Activated CD8-positive, alpha-beta T cell treated with anti-CD3 and anti-CD28 coated beads, Interleukin-2, amount 10 ng/mL, durations not matched to agents 7 days and 5 days (primary cell): ENCODE measurements around the gene MYCBP2. TPM values are rescaled to one million over a fixed set of nuclear protein-coding genes. Genes with fewer than 3 reads are reported as not detected.

ENCODE experiments used
- ATAC-seq: fragments of 150-1000 bp; cut with Tn5 transposase; one replicate; pipeline ENCODE4 v1.10.0; 2021; ENCODE audit warnings: moderate library complexity
- CTCF ChIA-PET: fragments of 350-600 bp; sonication (Branson Sonifier 250); formaldehyde crosslinking; loops from one replicate; lab custom pipeline; 2021; ENCODE audit warnings: antibody characterized with exemption; lab: Charles Lee
- POLR2A ChIA-PET: fragments of 350-600 bp; sonication (Branson Sonifier 250); formaldehyde crosslinking; loops from one replicate; lab custom pipeline; 2021; ENCODE audit warnings: antibody characterized with exemption; lab: Charles Lee
- DNase-seq: peaks from one replicate; pipeline ENCODE4 v3.0.0-alpha.2; 2020
- H3K27ac Mint-ChIP-seq: one replicate; pipeline ENCODE4 v1.8.0; 2021; ENCODE audit warnings: mild to moderate bottlenecking, mixed read lengths
- H3K27me3 Mint-ChIP-seq: one replicate; pipeline ENCODE4 v1.8.0; 2021; ENCODE audit warnings: low read depth, mixed read lengths
- H3K36me3 Mint-ChIP-seq: one replicate; pipeline ENCODE4 v1.8.0; 2021; ENCODE audit warnings: low read depth, mixed read lengths
- H3K4me1 Mint-ChIP-seq: one replicate; pipeline ENCODE4 v1.8.0; 2021; ENCODE audit warnings: low read depth, mixed read lengths
- H3K4me3 Mint-ChIP-seq: one replicate; pipeline ENCODE4 v1.8.0; 2021; ENCODE audit warnings: mild to moderate bottlenecking, mixed read lengths
- H3K9me3 Mint-ChIP-seq: one replicate; pipeline ENCODE4 v1.8.0; 2022; ENCODE audit warnings: mixed read lengths; ENCODE audit not compliant: insufficient read depth
- total RNA-seq, 2 experiments: library from RNA; stranded (reverse); gene quantifications; one replicate each; pipeline ENCODE4 v1.2.3, GENCODE V29; 2021

MYCBP2 gene
- total RNA-seq, 2 experiments from 2014 or later: 107 to 109 TPM

DNA sequence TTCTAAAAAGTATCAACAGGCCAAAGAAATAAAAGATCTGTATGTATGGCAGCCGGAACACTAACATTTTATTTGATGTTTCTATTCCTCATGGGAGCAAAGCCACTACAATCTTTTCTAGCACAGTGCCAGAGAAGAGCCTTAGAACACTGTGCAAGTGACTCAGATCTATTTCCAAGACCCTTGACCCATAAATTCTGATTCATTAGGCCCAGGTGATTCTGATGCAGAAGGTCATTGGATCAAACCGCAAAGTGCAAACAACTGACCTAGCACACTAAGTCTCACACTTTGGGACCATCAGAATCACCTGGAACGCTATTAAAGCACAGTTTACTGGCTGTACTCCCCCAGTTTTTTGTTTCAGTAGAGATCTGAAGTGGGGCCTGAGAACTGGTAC, 87.6 kb downstream of the MYCBP2 start:
- DNase-seq (no peak), ATAC-seq (no peak)
- Mint-ChIP-seq H3K27me3 (no peaks in the 10 kb centered on the region), H3K36me3 (peaks cover 25% of the 10 kb centered on the region), H3K4me3 (no peak overlapping the region), H3K9me3 (no peaks in the 10 kb centered on the region), H3K4me1 (peaks cover 4% of the 10 kb centered on the region), H3K27ac (no peak overlapping the region)
- POLR2A ChIA-PET: no interaction called here
- CTCF ChIA-PET: no interaction called here

DNA sequence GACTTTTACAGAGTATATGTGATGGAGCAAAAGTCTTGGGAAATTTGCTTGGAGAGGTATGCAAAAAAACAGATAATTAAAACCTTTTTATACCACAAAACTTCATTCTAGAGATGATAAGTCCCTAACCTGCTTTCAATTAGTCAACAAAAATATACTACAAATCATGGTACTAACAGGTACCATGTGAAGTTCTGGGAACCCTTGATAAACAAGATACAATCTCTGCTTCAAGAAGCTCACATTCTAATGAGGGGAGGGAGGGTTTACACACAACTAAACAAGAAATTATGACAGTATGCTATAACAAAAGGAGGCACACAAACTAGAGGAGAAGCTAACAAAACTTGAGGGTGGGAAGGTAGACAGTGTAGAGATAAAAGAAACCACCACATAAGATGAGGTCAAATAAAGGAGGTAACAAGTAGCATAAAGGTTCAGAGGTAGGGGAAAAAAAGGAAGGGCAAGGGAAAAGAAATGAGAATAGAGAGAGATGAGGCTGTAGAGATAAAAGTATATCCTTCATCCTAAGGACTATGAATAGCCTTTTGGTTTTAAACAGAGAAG, 91.4 kb downstream of the MYCBP2 start:
- DNase-seq: no peak
- Mint-ChIP-seq H3K4me1 (peaks cover 8% of the 10 kb centered on the region), H3K27me3 (no peaks in the 10 kb centered on the region), H3K27ac (no peak overlapping the region), H3K36me3 (peaks cover 23% of the 10 kb centered on the region), H3K4me3 (no peak overlapping the region), H3K9me3 (no peaks in the 10 kb centered on the region)
- POLR2A ChIA-PET: no interaction called here
- ATAC-seq: no peak
- CTCF ChIA-PET: no interaction called here

DNA sequence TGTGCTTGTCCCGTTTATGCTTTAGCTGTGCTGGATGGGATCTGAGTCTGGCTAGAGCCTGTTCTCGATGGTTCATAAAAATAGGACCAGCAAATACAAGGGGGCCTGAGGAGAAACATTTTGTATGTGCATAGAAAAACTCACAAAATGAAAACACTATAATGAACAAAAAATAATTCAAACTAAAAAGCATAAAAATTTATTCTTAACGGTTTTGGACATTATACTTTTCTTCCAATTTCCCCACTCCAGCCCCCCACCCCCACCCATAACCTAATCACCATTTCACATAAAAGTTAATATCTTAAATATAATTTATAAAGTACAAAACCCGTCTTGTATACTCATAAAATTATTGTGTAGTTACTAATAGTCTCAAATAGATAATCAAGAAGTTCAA, 93.7 kb downstream of the MYCBP2 start:
- ChIA-PET POLR2A (no interaction called here), CTCF (no interaction called here)
- ATAC-seq (no peak), DNase-seq (no peak)
- H3K4me3 Mint-ChIP-seq: no peak overlapping the region
- peaks cover 10% of the 10 kb centered on the region for H3K4me1 Mint-ChIP-seq
- H3K27ac Mint-ChIP-seq: no peak overlapping the region
- peaks cover 18% of the 10 kb centered on the region for H3K36me3 Mint-ChIP-seq
- no peaks in the 10 kb centered on the region for H3K9me3 Mint-ChIP-seq
- H3K27me3 Mint-ChIP-seq: no peaks in the 10 kb centered on the region

DNA sequence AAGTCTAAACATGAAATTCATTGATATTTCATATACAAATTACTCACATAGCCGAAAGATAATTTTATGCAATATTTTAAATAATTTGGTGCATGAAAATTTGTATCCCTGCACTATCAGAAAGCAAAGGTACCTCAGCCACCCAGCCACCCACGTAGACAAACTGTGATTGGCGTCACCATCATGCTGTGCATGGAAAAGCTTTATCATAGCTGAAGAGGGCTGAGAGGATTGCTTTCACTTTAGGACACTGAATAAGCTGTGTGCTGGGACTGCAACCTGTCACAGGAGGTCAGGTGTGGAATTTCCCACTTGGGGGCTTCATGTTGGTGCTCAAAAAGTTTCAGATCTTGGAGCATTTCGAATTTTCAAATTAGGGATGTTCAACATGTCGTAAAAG, 96.3 kb downstream of the MYCBP2 start:
- Mint-ChIP-seq H3K27me3 (no peaks in the 10 kb centered on the region), H3K36me3 (peaks cover 24% of the 10 kb centered on the region), H3K4me1 (peaks cover 16% of the 10 kb centered on the region), H3K4me3 (no peak overlapping the region), H3K27ac (no peak overlapping the region), H3K9me3 (no peaks in the 10 kb centered on the region)
- DNase-seq: no peak
- no peak for ATAC-seq
- CTCF ChIA-PET: interaction anchor here (1.5 kb wide), 1 partner anchor 12 kb away, joined by 4 read pairs; no protein-coding TSS in a partner anchor
- POLR2A ChIA-PET: no interaction called here

DNA sequence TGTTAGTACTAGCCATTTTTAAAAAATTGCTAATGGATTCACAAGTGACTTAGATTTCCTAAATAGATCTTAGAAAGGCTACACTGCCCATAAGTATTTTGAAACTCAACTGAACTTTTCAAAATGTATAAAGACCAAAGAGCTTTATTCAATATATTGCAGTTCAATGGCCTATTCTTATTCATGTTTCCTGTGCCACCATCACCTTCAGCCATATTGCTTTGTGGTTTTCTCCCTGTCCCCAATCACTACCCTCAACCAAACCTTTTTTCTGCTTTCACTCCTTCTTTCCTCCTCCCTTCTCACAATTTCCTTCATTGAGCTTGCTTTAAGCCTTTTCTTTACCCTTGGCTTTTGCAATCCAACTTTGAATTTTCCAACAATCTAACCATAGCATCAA, 100.9 kb downstream of the MYCBP2 start:
- no peak for ATAC-seq
- ChIA-PET POLR2A (interaction anchor here (1.2 kb wide), 1 partner anchor 104 kb away, joined by 3 read pairs; no protein-coding TSS in a partner anchor), CTCF (no interaction called here)
- peaks cover 15% of the 10 kb centered on the region for H3K4me1 Mint-ChIP-seq
- no peak overlapping the region for H3K27ac Mint-ChIP-seq
- no peaks in the 10 kb centered on the region for H3K27me3 Mint-ChIP-seq
- no peaks in the 10 kb centered on the region for H3K9me3 Mint-ChIP-seq
- H3K4me3 Mint-ChIP-seq: no peak overlapping the region
- DNase-seq: no peak
- H3K36me3 Mint-ChIP-seq: peaks cover 43% of the 10 kb centered on the region

DNA sequence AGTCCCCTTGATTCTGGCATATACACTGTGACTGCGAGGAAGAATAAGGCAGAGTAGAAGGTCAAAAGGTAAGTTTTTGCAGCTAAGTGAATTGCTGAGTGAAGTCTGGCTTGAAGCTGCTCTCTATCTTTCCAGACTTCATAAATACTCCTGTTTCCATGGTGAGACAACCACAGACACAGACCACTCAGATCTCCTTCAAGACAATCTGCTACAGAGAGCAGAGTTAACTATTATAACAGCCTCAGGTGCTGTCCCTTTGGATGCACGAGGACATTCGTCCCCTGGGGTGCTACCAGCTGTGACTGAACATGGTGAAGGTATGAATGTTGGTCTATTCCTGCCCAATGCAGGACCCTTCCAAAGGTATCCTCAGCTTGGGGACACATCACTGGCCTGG, 104.0 kb downstream of the MYCBP2 start:
- Mint-ChIP-seq H3K36me3 (peaks cover 42% of the 10 kb centered on the region), H3K27ac (no peak overlapping the region), H3K27me3 (no peaks in the 10 kb centered on the region), H3K4me1 (peaks cover 9% of the 10 kb centered on the region), H3K9me3 (no peaks in the 10 kb centered on the region), H3K4me3 (no peak overlapping the region)
- DNase-seq: no peak
- ATAC-seq: no peak
- ChIA-PET CTCF (no interaction called here), POLR2A (no interaction called here)

DNA sequence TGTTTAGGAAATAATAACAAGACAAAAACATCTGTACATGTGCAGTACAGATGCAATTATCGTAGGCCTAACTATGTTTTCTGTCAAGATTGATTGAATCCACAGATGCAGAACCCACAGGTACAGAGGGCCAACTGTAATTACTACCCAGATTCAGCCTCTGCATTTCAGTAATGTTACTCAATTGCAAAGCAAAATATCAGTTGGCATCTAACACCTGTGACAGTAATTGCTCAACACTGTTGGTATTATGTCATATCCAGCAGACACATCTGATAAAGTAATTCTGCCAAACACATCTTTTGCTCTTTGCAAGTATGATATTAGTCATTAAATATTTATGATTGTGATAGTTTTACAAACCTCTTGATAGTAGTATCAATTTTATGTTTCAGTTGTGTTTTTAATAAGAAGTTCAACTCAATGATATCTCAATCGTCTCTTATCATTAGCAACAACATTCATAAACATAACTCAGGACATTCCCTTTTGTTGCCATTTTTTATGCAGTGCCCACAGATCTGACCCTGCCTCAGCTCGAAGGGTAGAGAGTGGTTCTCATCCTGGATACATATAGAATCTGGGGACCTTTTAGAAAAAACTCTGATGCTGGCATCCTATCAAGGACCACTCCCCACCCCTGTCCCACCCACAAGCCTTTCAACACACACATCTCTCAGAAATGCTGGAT, 104.7 kb downstream of the MYCBP2 start:
- CTCF ChIA-PET: no interaction called here
- Mint-ChIP-seq H3K27me3 (no peaks in the 10 kb centered on the region), H3K4me3 (no peak overlapping the region), H3K27ac (no peak overlapping the region), H3K36me3 (peaks cover 43% of the 10 kb centered on the region), H3K9me3 (no peaks in the 10 kb centered on the region), H3K4me1 (peaks cover 9% of the 10 kb centered on the region)
- POLR2A ChIA-PET: no interaction called here
- DNase-seq (no peak), ATAC-seq (no peak)

DNA sequence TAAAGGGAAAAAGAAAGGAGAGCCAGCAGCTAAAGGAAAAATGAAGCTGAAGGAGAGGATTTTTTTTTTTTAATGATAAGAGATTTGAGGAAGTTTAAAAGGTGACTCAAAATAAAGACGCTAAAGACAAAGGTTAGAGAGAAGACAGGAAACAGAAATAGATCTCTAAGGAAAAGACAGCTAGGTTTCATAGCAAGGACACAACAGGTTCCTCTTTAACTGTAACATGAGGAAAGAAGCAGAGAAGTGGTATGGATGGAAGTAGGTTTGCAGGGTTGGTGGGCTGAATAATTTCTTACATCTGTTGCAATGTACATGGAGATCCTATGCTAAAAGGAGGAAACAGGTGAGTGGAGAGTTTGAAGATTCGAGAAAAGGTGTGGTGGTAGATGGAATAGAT, 107.5 kb downstream of the MYCBP2 start:
- ATAC-seq: no peak
- Mint-ChIP-seq H3K27ac (no peak overlapping the region), H3K36me3 (peaks cover 47% of the 10 kb centered on the region), H3K27me3 (no peaks in the 10 kb centered on the region), H3K4me3 (no peak overlapping the region), H3K9me3 (no peaks in the 10 kb centered on the region), H3K4me1 (no peaks in the 10 kb centered on the region)
- DNase-seq: no peak
- ChIA-PET CTCF (interaction anchor here (0.9 to 1.5 kb wide), 4 partner anchors 9 to 259 kb away, joined by 3 to 6 read pairs (median 4); no protein-coding TSS in a partner anchor), POLR2A (interaction anchor here (0.8 kb wide), 2 partner anchors 9 to 193 kb away, joined by 4 to 5 read pairs; no protein-coding TSS in a partner anchor)

DNA sequence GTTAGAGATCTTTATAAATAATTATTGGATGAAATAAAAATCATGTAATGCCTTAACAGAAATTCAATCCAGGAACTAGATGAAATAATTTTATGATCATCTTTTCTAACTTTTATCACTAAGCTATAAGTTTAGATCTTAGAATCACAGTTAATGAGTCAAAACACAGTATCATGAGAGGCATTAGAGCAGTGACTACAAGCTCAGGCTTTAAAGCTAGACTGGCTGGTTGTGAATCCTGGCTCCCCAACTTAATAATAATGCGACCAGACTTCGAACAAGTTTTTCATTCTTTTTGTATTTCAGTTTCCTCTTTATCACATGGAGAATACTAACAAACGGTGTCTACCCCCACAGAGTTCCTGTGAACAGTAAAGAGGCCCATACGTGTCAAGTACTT, 108.6 kb downstream of the MYCBP2 start:
- ChIA-PET CTCF (interaction anchor here (1.4 to 1.5 kb wide), 2 partner anchors 13 to 260 kb away, joined by 4 to 6 read pairs; no protein-coding TSS in a partner anchor), POLR2A (interaction anchor here (0.8 kb wide), 1 partner anchor 192 kb away, joined by 4 read pairs; no protein-coding TSS in a partner anchor)
- DNase-seq (no peak), ATAC-seq (no peak)
- Mint-ChIP-seq H3K4me3 (no peak overlapping the region), H3K4me1 (no peaks in the 10 kb centered on the region), H3K27ac (no peak overlapping the region), H3K9me3 (no peaks in the 10 kb centered on the region), H3K27me3 (no peaks in the 10 kb centered on the region), H3K36me3 (peaks cover 48% of the 10 kb centered on the region)

DNA sequence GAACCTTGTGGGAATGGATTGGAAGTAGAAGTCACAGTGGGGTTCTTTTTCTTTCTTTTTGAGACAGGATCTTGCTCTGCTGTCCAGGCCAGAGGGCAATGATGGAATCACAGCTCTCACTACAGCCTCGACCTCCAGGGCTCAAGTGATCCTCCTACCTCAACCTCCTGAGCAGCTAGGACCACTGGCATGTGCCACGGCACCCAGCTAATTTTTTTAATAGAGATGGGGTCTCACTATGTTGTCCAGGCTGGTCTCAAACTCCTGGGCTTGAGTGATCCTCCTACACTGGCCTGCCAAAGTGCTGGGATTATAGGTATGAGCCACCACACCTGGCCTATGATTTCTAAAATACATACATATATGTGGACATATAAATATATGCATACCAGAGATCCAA, 111.4 kb downstream of the MYCBP2 start:
- DNase-seq (no peak), ATAC-seq (no peak)
- ChIA-PET CTCF (no interaction called here), POLR2A (no interaction called here)
- no peak overlapping the region for H3K27ac Mint-ChIP-seq
- H3K4me1 Mint-ChIP-seq: no peaks in the 10 kb centered on the region
- no peaks in the 10 kb centered on the region for H3K9me3 Mint-ChIP-seq
- no peaks in the 10 kb centered on the region for H3K27me3 Mint-ChIP-seq
- H3K36me3 Mint-ChIP-seq: peaks cover 39% of the 10 kb centered on the region
- H3K4me3 Mint-ChIP-seq: no peak overlapping the region

DNA sequence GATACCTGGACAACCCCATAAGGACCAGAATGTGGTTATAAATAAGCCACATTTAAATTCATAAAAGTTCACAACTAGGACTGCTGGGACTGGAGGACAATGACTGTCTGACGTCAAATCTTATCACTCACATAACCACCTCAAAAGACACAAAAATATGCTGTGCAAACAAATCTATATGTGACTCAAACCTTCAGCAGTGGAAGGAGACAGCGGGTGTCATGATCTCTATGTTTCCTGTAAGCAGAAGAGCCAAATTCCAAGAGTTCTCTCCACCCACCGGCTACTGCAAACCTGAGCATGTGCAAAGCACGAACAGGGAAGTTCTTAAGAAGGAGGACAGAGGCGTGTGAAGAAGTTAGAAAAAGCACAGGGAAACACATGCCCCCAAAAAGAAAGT, 113.2 kb downstream of the MYCBP2 start:
- Mint-ChIP-seq H3K27ac (no peak overlapping the region), H3K36me3 (peaks cover 45% of the 10 kb centered on the region), H3K27me3 (no peaks in the 10 kb centered on the region), H3K9me3 (no peaks in the 10 kb centered on the region), H3K4me3 (no peak overlapping the region), H3K4me1 (peaks cover 2% of the 10 kb centered on the region)
- DNase-seq (no peak), ATAC-seq (no peak)
- POLR2A ChIA-PET: no interaction called here
- CTCF ChIA-PET: no interaction called here

DNA sequence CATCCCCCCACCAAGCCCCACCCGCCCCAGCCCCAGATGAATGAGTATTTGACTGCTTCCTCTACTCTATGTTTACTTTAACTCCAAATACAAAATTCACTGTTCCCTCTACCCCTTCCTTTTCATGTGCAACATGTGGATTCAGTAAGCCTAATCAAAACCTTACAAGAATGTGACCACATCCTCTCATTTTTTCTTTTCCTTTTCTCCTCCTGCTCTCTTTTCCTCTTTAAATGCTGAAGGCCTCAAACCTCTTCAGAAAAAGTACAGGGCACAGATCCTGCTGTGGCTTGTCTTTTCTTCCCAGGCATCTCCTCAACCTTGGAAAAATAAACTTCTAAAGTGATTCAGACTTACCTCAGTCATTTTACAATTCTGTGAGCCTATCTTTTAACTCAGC, 119.0 kb downstream of the MYCBP2 start:
- Mint-ChIP-seq H3K36me3 (peaks cover 43% of the 10 kb centered on the region), H3K27ac (peak overlapping the region; percentile 56), H3K27me3 (no peaks in the 10 kb centered on the region), H3K9me3 (peaks cover 5% of the 10 kb centered on the region), H3K4me1 (peaks cover 10% of the 10 kb centered on the region), H3K4me3 (no peak overlapping the region)
- DNase-seq (no peak), ATAC-seq (no peak)
- ChIA-PET CTCF (no interaction called here), POLR2A (no interaction called here)
